WTC11 (cell line): ENCODE results near the gene HBA2. TPM values are rescaled to one million over a fixed set of nuclear protein-coding genes. Genes with fewer than 3 reads are reported as not detected.
A peak's percentile ranks its signal among the peaks of the same experiment; 100 is the strongest.
"Not testable (repeated sequence)": the region's sequence is repeated elsewhere in the genome, so short reads cannot be mapped to it uniquely, and the experiment has no call there.

Experiments
- ATAC-seq: fragments of 200-7000 bp; cut with Tn5 transposase; 2 replicates; pipeline ENCODE4 v1.10.0; 2021; ENCODE audit warnings: mild to moderate bottlenecking, moderate library complexity
- CTCF ChIA-PET: fragments of 300-600 bp; sonication (Branson Sonifier 250); formaldehyde crosslinking; loops from one replicate; lab custom pipeline; 2021; ENCODE audit warnings: antibody characterized with exemption; lab: Charles Lee
- POLR2A ChIA-PET: fragments of 350-600 bp; sonication (Branson Sonifier 250); formaldehyde crosslinking; loops from one replicate; lab custom pipeline; 2021; ENCODE audit warnings: antibody characterized with exemption; lab: Charles Lee
- DNase-seq: peaks from one replicate; pipeline ENCODE4 v3.0.0; 2021; ENCODE audit warnings: low spot score
- H3K27ac Mint-ChIP-seq: 2 replicates; pipeline ENCODE4 v1.8.0; 2021; ENCODE audit warnings: mixed read lengths
- H3K27me3 Mint-ChIP-seq: 2 replicates; pipeline ENCODE4 v1.8.0; 2021; ENCODE audit warnings: low read depth, mild to moderate bottlenecking, moderate library complexity, mixed read lengths
- H3K36me3 Mint-ChIP-seq: 2 replicates; pipeline ENCODE4 v1.8.0; 2021; ENCODE audit warnings: mixed read lengths
- H3K4me1 Mint-ChIP-seq: 2 replicates; pipeline ENCODE4 v1.8.0; 2022; ENCODE audit warnings: mixed read lengths
- H3K4me3 Mint-ChIP-seq: 2 replicates; pipeline ENCODE4 v1.8.0; 2021; ENCODE audit warnings: mild to moderate bottlenecking, moderate library complexity, mixed read lengths
- H3K9me3 Mint-ChIP-seq: 2 replicates; pipeline ENCODE4 v1.8.0; 2021; ENCODE audit warnings: mixed read lengths
- FOXJ3 ChIP-seq: sonication (generic); formaldehyde crosslinking; IDR thresholded peaks from 2 replicates; pipeline ENCODE4 v1.9.0; 2021; ENCODE audit warnings: missing genetic modification reagents, mild to moderate bottlenecking, borderline replicate concordance
- FOXP1 ChIP-seq: sonication (generic); formaldehyde crosslinking; IDR thresholded peaks from 2 replicates; pipeline ENCODE4 v1.8.0; 2022; ENCODE audit warnings: missing genetic modification reagents, mild to moderate bottlenecking, moderate library complexity, borderline replicate concordance
- KAT7 ChIP-seq: sonication (generic); formaldehyde crosslinking; IDR thresholded peaks from 2 replicates; pipeline ENCODE4 v1.8.1; 2023; ENCODE audit warnings: missing genetic modification reagents, mild to moderate bottlenecking, borderline replicate concordance
- MXD4 ChIP-seq: fragments of 250-450 bp; sonication (Bioruptor Pico); IDR thresholded peaks from 2 replicates; pipeline ENCODE4 v1.8.0; 2021; ENCODE audit warnings: mild to moderate bottlenecking, moderate library complexity, borderline replicate concordance
- MYBL2 ChIP-seq: sonication (generic); formaldehyde crosslinking; IDR thresholded peaks from 2 replicates; pipeline ENCODE4 v1.8.1; 2023; ENCODE audit warnings: mild to moderate bottlenecking, moderate library complexity, missing genetic modification reagents
- NFE2L1 ChIP-seq: sonication (generic); formaldehyde crosslinking; IDR thresholded peaks from 2 replicates; pipeline ENCODE4 v1.8.1; 2023; ENCODE audit warnings: missing genetic modification reagents
- PREB ChIP-seq: sonication (generic); formaldehyde crosslinking; IDR thresholded peaks from 2 replicates; pipeline ENCODE4 v1.8.1; 2022; ENCODE audit warnings: mild to moderate bottlenecking, missing genetic modification reagents, moderate library complexity, borderline replicate concordance
- SMAD4 ChIP-seq: sonication (generic); formaldehyde crosslinking; IDR thresholded peaks from 2 replicates; pipeline ENCODE4 v1.8.0; 2022; ENCODE audit warnings: mild to moderate bottlenecking, missing genetic modification reagents
- SP1 ChIP-seq: sonication (generic); formaldehyde crosslinking; conservative IDR thresholded peaks from 2 replicates; pipeline ENCODE4 v1.8.1; 2022; ENCODE audit warnings: missing genetic modification reagents
- ZNF121 ChIP-seq: sonication (generic); formaldehyde crosslinking; IDR thresholded peaks from 2 replicates; pipeline ENCODE4 v1.8.0; 2023; ENCODE audit warnings: missing genetic modification reagents
- ZNF263 ChIP-seq: sonication (generic); formaldehyde crosslinking; IDR thresholded peaks from 2 replicates; pipeline ENCODE4 v1.8.1; 2022; ENCODE audit warnings: low read depth, mild to moderate bottlenecking, moderate library complexity, missing genetic modification reagents
- ZNF281 ChIP-seq: sonication (generic); formaldehyde crosslinking; IDR thresholded peaks from 2 replicates; pipeline ENCODE4 v1.8.0; 2023; ENCODE audit warnings: mild to moderate bottlenecking, missing genetic modification reagents
- ZNF416 ChIP-seq: fragments of 250-450 bp; sonication (Bioruptor Pico); IDR thresholded peaks from 2 replicates; pipeline ENCODE4 v1.9.0; 2021; ENCODE audit warnings: mild to moderate bottlenecking, inconsistent platforms
- ZNF423 ChIP-seq: fragments of 250-450 bp; sonication (Bioruptor Pico); IDR thresholded peaks from 2 replicates; pipeline ENCODE4 v2.1.2; 2022; ENCODE audit warnings: mild to moderate bottlenecking, moderate library complexity
- total RNA-seq: library from RNA; stranded (reverse); gene quantifications from 3 replicates; pipeline ENCODE4 v1.2.3, GENCODE V29; 2021

The HBA2 gene
- total RNA-seq, 1 experiment from 2014 or later = 2.4 TPM

- not testable (repeated sequence) for H3K27ac Mint-ChIP-seq
- CTCF ChIA-PET = interaction anchor here (0.5 to 1.4 kb wide), 3 partner anchors 16 to 189 kb away, joined by 3 to 5 read pairs (median 4); partner anchors contain the start of genes AXIN1 and HBQ1
These were observed 8.4 kb upstream of the HBA2 start for GRCh38 chr16:164134-164823.

GRCh38 chr16:164827-165538, 7.7 kb upstream of the HBA2 start:
- Mint-ChIP-seq H3K27ac (no peak overlapping the region), H3K27me3 (peaks cover 77% of the 10 kb centered on the region), H3K36me3 (no peaks in the 10 kb centered on the region), H3K4me1 (peaks cover 16% of the 10 kb centered on the region), H3K9me3 (no peaks in the 10 kb centered on the region), H3K4me3 (peak overlapping the region; percentile 59)
- ChIA-PET CTCF (interaction anchor here (0.5 to 2.0 kb wide), 7 partner anchors 16 to 198 kb away, joined by 3 to 5 read pairs (median 4); partner anchors contain the start of genes AXIN1 and HBQ1), POLR2A (no interaction called here)
- DNase-seq (no peak), ATAC-seq (peak; percentile 40)
- TF ChIP-seq FOXJ3 (CRISPR knock-in tag) = no peak

More at GRCh38 chr16:164134-164823, 8.4 kb upstream of the HBA2 start:
- POLR2A ChIA-PET, H3K4me1 Mint-ChIP-seq, H3K36me3 Mint-ChIP-seq, DNase-seq, H3K4me3 Mint-ChIP-seq, H3K9me3 Mint-ChIP-seq: not testable (repeated sequence)
- ATAC-seq = peak; percentile 19
- H3K27me3 Mint-ChIP-seq = peaks cover 75% of the 10 kb centered on the region

- DNase-seq = no peak
- H3K36me3 Mint-ChIP-seq = no peaks in the 10 kb centered on the region
- ChIA-PET CTCF (interaction anchor here (0.7 to 2.0 kb wide), 11 partner anchors 14 to 197 kb away, joined by 3 to 5 read pairs (median 4); partner anchors contain the start of gene HBQ1), POLR2A (no interaction called here)
- peaks cover 21% of the 10 kb centered on the region for H3K4me1 Mint-ChIP-seq
- no peaks in the 10 kb centered on the region for H3K9me3 Mint-ChIP-seq
- no peak for ATAC-seq
- TF ChIP-seq FOXP1 (CRISPR knock-in tag) (peak; percentile 23; the same call in 1 of the 2 replicates), KAT7 (no peak), NFE2L1 (CRISPR knock-in tag) (no peak)
- H3K27ac Mint-ChIP-seq = no peak within 1 kb of the TSS
- H3K4me3 Mint-ChIP-seq = peak within 1 kb of the TSS; percentile 59
- peaks cover 85% of the 10 kb centered on the region for H3K27me3 Mint-ChIP-seq
These were observed 6.9 kb upstream of the HBA2 start, which contains the start of gene HBM for GRCh38 chr16:165539-166374. HBM (plus strand) TSS chr16:165978; CDS start chr16:165998, 20 bp downstream.

- DNase-seq = no peak
- CTCF ChIA-PET = interaction anchor here (0.7 to 2.0 kb wide), 8 partner anchors 14 to 196 kb away, joined by 3 to 5 read pairs (median 4); partner anchors contain the start of gene HBQ1
- TF ChIP-seq SP1 (CRISPR knock-in tag) = 0 out of 2 replicates have a peak, but pooled peaks have one; percentile 14
- no peak for TF ChIP-seq ZNF423 (CRISPR knock-in tag)
- TF ChIP-seq ZNF121 (CRISPR knock-in tag) = no peak
- no peak for TF ChIP-seq MXD4 (CRISPR knock-in tag)
- TF ChIP-seq ZNF263 = peak; percentile 80; the same call in 1 of the 2 replicates
- POLR2A ChIA-PET = no interaction called here
- Mint-ChIP-seq H3K27me3 (peaks cover 87% of the 10 kb centered on the region), H3K27ac (no peak overlapping the region), H3K36me3 (no peaks in the 10 kb centered on the region), H3K9me3 (no peaks in the 10 kb centered on the region), H3K4me3 (peak overlapping the region; percentile 54), H3K4me1 (peaks cover 23% of the 10 kb centered on the region)
- no peak for ATAC-seq
These were observed 6.1 kb upstream of the HBA2 start for GRCh38 chr16:166375-167121.

- Mint-ChIP-seq H3K4me3 (peak overlapping the region; percentile 54), H3K4me1 (peaks cover 26% of the 10 kb centered on the region), H3K27ac (no peak overlapping the region), H3K36me3 (no peaks in the 10 kb centered on the region), H3K9me3 (no peaks in the 10 kb centered on the region), H3K27me3 (peaks cover 87% of the 10 kb centered on the region)
- ChIA-PET POLR2A (no interaction called here), CTCF (interaction anchor here (1.2 to 2.2 kb wide), 5 partner anchors 13 to 196 kb away, joined by 5 to 11 read pairs (median 5); partner anchors contain the start of gene HBQ1)
- DNase-seq (no peak), ATAC-seq (no peak)
- TF ChIP-seq MYBL2 (CRISPR knock-in tag) = no peak
- TF ChIP-seq SMAD4 (CRISPR knock-in tag) = no peak
- no peak for TF ChIP-seq ZNF416
- no peak for TF ChIP-seq ZNF281 (CRISPR knock-in tag)
- no peak for TF ChIP-seq PREB (CRISPR knock-in tag)
These were observed 5.5 kb upstream of the HBA2 start for GRCh38 chr16:167122-167690.
